HepG2 (cell line): ENCODE measurements around the gene MINDY1. TPM values are rescaled to one million over a fixed set of nuclear protein-coding genes. Genes with fewer than 3 reads are reported as not detected.

Source experiments
- BCL6 ChIP-seq: IDR thresholded peaks from 2 replicates; pipeline ENCODE4 v1.6.1; 2016; ENCODE audit warnings: missing genetic modification reagents, missing compliant biosample characterization
- CBFB ChIP-seq: sonication (generic); formaldehyde crosslinking; IDR thresholded peaks from 2 replicates; pipeline ENCODE4 v1.4.0; 2020; ENCODE audit warnings: missing genetic modification reagents
- FOXO1 ChIP-seq: sonication (generic); formaldehyde crosslinking; IDR thresholded peaks from 2 replicates; pipeline ENCODE4 v1.4.0; 2020; ENCODE audit warnings: missing genetic modification reagents
- HIVEP1 ChIP-seq: sonication (generic); formaldehyde crosslinking; IDR thresholded peaks from 2 replicates; pipeline ENCODE4 v1.4.0; 2020; ENCODE audit warnings: mild to moderate bottlenecking, missing genetic modification reagents
- HOXA3 ChIP-seq: sonication (generic); formaldehyde crosslinking; IDR thresholded peaks from 2 replicates; pipeline ENCODE4 v1.5.0; 2020; ENCODE audit warnings: missing genetic modification reagents
- REPIN1 ChIP-seq: sonication (generic); formaldehyde crosslinking; IDR thresholded peaks from 2 replicates; pipeline ENCODE4 v1.8.0; 2022; ENCODE audit warnings: missing genetic modification reagents, low read depth, mild to moderate bottlenecking, borderline replicate concordance
- TP53 ChIP-seq: sonication (generic); formaldehyde crosslinking; conservative IDR thresholded peaks from 2 replicates; pipeline ENCODE4 v1.4.0; 2020; ENCODE audit warnings: missing genetic modification reagents
- XRCC5 ChIP-seq: fragments of 200-400 bp; formaldehyde crosslinking; optimal IDR thresholded peaks from 2 replicates; pipeline ENCODE3; 2017; ENCODE audit warnings: mild to moderate bottlenecking, low read length
- ZNF224 ChIP-seq: sonication (generic); formaldehyde crosslinking; IDR thresholded peaks from 2 replicates; pipeline ENCODE4 v1.5.0; 2020; ENCODE audit warnings: mild to moderate bottlenecking, missing genetic modification reagents
- ZNF230 ChIP-seq: sonication (generic); formaldehyde crosslinking; IDR thresholded peaks from 2 replicates; pipeline ENCODE4 v1.4.0; 2020; ENCODE audit warnings: mild to moderate bottlenecking, missing genetic modification reagents
- ZNF432 ChIP-seq: sonication (generic); formaldehyde crosslinking; IDR thresholded peaks from 2 replicates; pipeline ENCODE4 v1.5.0; 2020; ENCODE audit warnings: missing genetic modification reagents, mild to moderate bottlenecking, borderline replicate concordance
- ZNF547 ChIP-seq: sonication (generic); formaldehyde crosslinking; IDR thresholded peaks from 2 replicates; pipeline ENCODE4 v1.5.1; 2020; ENCODE audit warnings: mild to moderate bottlenecking, missing genetic modification reagents
- ZSCAN29 ChIP-seq: sonication (generic); formaldehyde crosslinking; conservative IDR thresholded peaks from 2 replicates; pipeline ENCODE4 v1.4.0; 2020; ENCODE audit warnings: mild to moderate bottlenecking, missing genetic modification reagents
- polyA plus RNA-seq, 8 experiments: library from polyadenylated mRNA; depleted of rRNA in 3 of 8; stranded (reverse) in 7 of 8; unstranded in 1 of 8; fragments of >200 nt; fragmentation: Illumina TruSeq in 4 of 8; extraction: Trizol in 4 of 8; gene quantifications; 2 replicates each; pipeline versions ENCODE4 v1.2.1 to v1.2.3, GENCODE V29; 2011 to 2016; ENCODE audit warnings: low read depth in 4 of 8, missing spikeins in 1 of 8, mixed read lengths in 1 of 8; ENCODE audit not compliant: insufficient read depth in 1 of 8
- total RNA-seq, 5 experiments: library from RNA; depleted of rRNA; stranded (reverse); fragments of >200 nt; fragmentation: Illumina TruSeq; extraction: Trizol; gene quantifications; 2 replicates each; pipeline ENCODE4 v1.2.3, GENCODE V29; 2016; ENCODE audit warnings: low read depth in 1 of 5
- TF ChIP-seq, protein P1 (sequence below): sonication (generic); formaldehyde crosslinking; IDR thresholded peaks from 2 replicates; pipeline ENCODE4 v1.5.1; 2020; ENCODE audit warnings: mild to moderate bottlenecking, missing genetic modification reagents, moderate library complexity
- TF ChIP-seq, protein P2 (sequence below), 2 experiments: sonication (generic) in 1 of 2; formaldehyde crosslinking in 1 of 2; IDR thresholded peaks; 2 replicates each; pipeline versions ENCODE4 v1.5.1 to v1.6.1; 2011 to 2020; ENCODE audit warnings: borderline replicate concordance in 1 of 2, low read depth in 1 of 2, low read length in 1 of 2, mild to moderate bottlenecking in 1 of 2, missing genetic modification reagents in 1 of 2, moderate library complexity in 1 of 2
- TF ChIP-seq, protein P3 (sequence below), 2 experiments: sonication (generic) in 1 of 2; formaldehyde crosslinking in 1 of 2; IDR thresholded peaks; 2 replicates each; pipeline versions ENCODE4 v1.4.0 to v1.6.1; 2018 to 2020; ENCODE audit warnings: missing genetic modification reagents in 2 of 2, borderline replicate concordance in 1 of 2, low read depth in 1 of 2, mild to moderate bottlenecking in 1 of 2, missing biosample characterization in 1 of 2

Gene MINDY1
- total and polyA plus RNA-seq, 2 of the 13 experiments (the other 11 are each of a cell fraction or from before 2014, with no cell fraction given): 11.1 to 15.0 TPM

DNA sequence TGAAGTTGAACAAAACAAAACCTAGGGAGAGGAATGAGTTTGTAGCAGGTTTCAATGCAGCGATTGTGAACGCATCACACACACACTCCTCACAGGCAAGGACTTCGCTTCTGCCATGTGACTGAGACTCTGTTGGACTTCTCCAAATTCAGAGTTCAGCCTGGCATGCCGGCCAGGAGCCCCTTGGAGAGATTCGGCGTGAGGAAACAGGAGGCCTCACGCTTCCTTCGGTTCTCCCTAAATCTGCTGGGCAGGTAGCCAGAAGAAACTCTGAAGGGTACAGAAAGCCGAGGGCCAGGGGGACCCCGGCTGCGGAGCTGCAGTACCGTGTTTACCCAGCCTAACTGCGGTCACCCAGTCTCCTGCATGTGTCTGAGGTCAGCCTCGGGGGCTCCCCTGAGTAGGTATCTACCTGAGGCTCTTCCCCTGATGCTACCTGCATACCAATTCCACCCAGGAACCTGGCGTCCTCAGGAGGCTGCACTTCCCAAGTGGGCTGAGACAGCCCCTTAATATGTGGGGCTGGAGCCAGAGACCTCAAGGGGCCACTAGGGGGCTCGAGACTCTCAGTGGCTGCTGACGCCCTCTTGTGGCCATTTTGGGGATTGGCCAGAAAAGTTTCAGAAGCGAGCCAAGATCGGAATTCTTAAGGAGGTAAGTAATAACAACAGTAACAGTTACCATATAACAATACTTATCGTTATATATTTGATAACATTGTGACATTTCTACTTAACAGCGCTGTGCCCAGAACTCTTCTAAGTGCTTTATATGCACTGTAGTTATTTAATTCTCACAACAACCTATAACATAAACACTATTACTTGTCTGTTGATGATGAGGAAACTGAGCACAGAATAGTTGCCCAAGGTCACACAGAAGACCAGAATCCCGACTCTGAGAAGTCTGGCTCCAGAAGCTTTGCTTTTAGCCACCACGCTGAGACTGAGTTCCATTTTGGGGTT is 27.3 kb downstream of the MINDY1 start (continued):
- no peak for TF ChIP-seq CBFB (CRISPR knock-in tag)
- no peak for TF ChIP-seq ZNF547 (CRISPR knock-in tag)
- peak; percentile 68; the same call in 1 of the 2 replicates for TF ChIP-seq HIVEP1 (CRISPR knock-in tag)
- TF ChIP-seq, protein P1, sequence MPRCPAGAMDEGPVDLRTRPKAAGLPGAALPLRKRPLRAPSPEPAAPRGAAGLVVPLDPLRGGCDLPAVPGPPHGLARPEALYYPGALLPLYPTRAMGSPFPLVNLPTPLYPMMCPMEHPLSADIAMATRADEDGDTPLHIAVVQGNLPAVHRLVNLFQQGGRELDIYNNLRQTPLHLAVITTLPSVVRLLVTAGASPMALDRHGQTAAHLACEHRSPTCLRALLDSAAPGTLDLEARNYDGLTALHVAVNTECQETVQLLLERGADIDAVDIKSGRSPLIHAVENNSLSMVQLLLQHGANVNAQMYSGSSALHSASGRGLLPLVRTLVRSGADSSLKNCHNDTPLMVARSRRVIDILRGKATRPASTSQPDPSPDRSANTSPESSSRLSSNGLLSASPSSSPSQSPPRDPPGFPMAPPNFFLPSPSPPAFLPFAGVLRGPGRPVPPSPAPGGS (CRISPR knock-in tag): 0 out of 2 replicates have a peak, but pooled peaks have one; percentile 28
- TF ChIP-seq BCL6 (CRISPR knock-in tag): peak; percentile 20
- peak; percentile 97 for TF ChIP-seq XRCC5
- TF ChIP-seq, protein P2, sequence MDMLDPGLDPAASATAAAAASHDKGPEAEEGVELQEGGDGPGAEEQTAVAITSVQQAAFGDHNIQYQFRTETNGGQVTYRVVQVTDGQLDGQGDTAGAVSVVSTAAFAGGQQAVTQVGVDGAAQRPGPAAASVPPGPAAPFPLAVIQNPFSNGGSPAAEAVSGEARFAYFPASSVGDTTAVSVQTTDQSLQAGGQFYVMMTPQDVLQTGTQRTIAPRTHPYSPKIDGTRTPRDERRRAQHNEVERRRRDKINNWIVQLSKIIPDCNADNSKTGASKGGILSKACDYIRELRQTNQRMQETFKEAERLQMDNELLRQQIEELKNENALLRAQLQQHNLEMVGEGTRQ (IDR thresholded peaks at IDR 0.05; ENCODE audit: low read depth, low read length): no peak
- TF ChIP-seq, protein P2 (CRISPR knock-in tag; IDR thresholded peaks at IDR 0.05; ENCODE audit: borderline replicate concordance): no peak
- TF ChIP-seq, protein P3, sequence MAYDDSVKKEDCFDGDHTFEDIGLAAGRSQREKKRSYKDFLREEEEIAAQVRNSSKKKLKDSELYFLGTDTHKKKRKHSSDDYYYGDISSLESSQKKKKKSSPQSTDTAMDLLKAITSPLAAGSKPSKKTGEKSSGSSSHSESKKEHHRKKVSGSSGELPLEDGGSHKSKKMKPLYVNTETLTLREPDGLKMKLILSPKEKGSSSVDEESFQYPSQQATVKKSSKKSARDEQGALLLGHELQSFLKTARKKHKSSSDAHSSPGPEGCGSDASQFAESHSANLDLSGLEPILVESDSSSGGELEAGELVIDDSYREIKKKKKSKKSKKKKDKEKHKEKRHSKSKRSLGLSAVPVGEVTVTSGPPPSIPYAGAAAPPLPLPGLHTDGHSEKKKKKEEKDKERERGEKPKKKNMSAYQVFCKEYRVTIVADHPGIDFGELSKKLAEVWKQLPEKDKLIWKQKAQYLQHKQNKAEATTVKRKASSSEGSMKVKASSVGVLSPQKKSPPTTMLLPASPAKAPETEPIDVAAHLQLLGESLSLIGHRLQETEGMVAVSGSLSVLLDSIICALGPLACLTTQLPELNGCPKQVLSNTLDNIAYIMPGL (CRISPR knock-in tag; IDR thresholded peaks at IDR 0.05; ENCODE audit: borderline replicate concordance in 1 of 2, low read depth in 1 of 2): peak; percentile 97 to 99
- TF ChIP-seq HOXA3: peak; percentile 52; the same call in 1 of the 2 replicates
- 0 out of 2 replicates have a peak, but pooled peaks have one; percentile 39 for TF ChIP-seq ZSCAN29 (CRISPR knock-in tag)
- TF ChIP-seq ZNF230 (CRISPR knock-in tag): no peak
- no peak for TF ChIP-seq FOXO1 (CRISPR knock-in tag)
- no peak for TF ChIP-seq ZNF432 (CRISPR knock-in tag)
- 0 out of 2 replicates have a peak, but pooled peaks have one; percentile 52 for TF ChIP-seq ZNF224 (CRISPR knock-in tag)
- TF ChIP-seq REPIN1 (CRISPR knock-in tag): peak; percentile 46; the same call in 1 of the 2 replicates
- no peak for TF ChIP-seq TP53 (CRISPR knock-in tag)
